H54 (cell line): ENCODE results near the gene SYNDIG1L.

Experiments used
- DNase-seq: peaks from one replicate; pipeline ENCODE4 v3.0.0; 2011; ENCODE audit warnings: low spot score, mixed read lengths; ENCODE audit not compliant: insufficient read length
- FAIRE-seq: peaks from 3 replicates; lab custom pipeline; 2011; peaks lifted over from hg19 to GRCh38; lab: Jason Lieb, UNC
- POLR2A ChIP-seq: IDR thresholded peaks from 2 replicates; pipeline ENCODE4 v1.6.1; 2011; ENCODE audit warnings: low read depth, mild to moderate bottlenecking, low read length

The SYNDIG1L gene

DNA sequence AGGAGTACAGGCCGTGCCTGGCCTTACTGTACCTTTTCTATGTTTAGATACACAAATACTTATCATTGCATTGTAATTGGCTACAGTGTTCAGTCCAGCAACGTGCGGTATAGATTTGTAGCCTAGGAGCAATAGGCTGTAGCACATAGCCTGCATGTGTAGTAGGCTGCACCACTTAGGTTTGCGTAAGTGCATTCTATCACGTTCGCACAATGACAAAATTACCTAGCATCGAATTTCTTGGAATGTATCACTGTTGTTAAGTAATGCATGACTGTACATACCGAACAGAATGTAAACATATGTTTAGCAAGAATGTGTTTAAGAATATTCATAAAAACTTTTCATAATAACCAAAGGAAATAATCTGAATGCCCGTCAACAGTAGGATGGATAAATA lies 45.8 kb downstream of the SYNDIG1L start:
- FAIRE-seq (no peak), DNase-seq (no peak)
- no peak for TF ChIP-seq POLR2A

DNA sequence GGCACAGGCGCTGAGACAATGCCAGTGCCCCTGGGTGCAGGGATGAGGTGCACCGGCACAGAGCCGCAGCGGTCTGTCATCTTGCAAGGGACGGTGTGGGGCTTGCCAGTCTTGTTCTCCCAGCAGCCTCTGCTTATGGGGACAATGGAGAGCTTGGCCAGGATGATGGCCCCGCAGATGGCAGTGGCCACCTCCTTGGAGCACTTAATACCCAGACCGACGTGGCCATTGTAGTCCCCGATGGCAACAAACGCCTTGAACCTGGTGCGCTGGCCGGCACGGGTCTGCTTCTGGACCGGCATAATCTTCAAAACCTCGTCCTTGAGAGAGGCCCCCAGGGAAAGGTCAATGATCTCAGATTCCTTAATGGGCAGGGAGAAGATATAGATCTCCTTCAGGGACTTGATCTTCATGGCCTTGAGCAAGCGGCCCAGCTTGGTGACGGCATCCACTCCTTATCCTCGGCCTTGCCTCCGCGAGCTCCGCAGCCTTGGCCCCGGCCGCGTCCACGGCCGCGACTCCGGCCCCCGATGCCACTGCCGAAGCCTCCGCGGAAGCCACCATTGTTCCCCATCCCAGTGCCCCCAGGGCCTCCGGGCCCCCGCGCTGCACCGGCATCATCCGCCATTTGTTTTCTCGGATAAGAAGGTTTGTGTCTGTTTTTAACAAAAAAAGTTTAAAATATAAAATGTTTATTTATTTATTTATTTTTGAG lies 47.9 kb downstream of the SYNDIG1L start:
- DNase-seq (no peak), FAIRE-seq (no peak)
- TF ChIP-seq POLR2A: no peak

DNA sequence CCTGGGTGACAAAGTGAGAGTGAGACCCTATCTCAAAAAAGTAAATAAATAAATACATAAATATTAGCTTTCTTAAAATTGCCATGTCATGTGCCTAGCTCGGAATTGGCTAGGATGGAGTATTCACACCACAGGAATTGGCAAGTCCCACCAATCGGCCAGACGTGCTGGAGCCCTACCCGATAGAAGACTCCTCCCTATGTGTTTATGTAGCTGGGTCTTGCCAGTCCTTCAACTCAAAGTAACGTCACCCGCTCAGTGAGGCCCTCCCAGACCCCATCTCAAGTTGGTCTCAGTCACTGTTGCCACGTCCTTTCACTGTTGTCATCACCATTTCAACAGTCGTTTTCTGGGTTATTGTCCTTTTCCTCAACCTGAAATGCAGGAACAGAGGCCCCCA lies 57.6 kb downstream of the SYNDIG1L start:
- FAIRE-seq (no peak), DNase-seq (no peak)
- no peak for TF ChIP-seq POLR2A

DNA sequence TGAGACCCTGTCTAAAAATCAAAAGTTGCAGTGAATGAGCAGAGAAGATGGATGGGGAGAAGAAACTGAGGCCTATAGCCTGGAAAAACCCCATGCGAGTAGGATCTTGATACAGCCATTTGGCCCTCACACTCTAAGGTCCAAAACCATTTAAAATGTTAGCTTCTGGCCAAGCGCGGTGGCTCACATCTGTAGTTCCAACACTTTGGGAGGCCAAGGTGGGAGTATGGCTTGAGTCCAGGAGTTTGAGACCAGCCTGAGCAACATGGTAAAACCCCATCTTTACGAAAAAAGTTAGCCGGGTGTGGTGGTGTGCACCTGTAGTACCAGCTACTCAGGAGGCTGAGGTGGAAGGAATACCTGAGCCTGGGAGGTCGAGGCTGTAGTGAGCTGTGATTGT lies 58.0 kb downstream of the SYNDIG1L start:
- FAIRE-seq (no peak), DNase-seq (no peak)
- no peak for TF ChIP-seq POLR2A

DNA sequence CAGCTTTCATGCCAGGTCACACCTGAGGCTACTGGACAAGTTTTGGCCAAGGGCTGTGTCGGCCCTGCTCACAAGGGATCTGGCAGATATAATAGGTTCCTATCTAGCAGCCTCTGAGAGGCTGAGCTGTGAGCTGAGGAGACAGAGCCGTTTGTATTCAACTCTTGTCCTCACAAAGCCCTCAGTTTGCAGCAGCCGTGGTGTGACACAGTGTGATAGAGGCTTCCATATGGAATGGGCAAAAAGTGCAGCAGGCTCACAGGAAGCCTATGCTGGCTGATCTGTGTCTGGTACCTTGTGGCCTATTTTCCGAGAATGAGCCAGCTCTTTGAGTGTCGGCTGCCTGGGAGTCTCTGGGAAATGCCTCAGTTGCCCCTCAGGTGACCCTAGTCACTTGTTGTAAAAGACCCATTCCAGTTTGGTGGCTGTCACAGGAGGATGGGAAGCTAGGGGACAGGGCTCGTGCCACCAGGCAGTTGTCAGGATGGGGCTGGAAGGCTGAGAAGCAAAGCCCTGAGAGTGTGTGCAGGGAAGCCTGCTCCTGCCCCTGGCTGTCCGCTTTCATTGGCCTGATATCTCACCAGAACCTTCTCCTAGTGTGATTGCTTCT lies 61.6 kb downstream of the SYNDIG1L start:
- no peak for TF ChIP-seq POLR2A
- no peak for DNase-seq
- no peak for FAIRE-seq

DNA sequence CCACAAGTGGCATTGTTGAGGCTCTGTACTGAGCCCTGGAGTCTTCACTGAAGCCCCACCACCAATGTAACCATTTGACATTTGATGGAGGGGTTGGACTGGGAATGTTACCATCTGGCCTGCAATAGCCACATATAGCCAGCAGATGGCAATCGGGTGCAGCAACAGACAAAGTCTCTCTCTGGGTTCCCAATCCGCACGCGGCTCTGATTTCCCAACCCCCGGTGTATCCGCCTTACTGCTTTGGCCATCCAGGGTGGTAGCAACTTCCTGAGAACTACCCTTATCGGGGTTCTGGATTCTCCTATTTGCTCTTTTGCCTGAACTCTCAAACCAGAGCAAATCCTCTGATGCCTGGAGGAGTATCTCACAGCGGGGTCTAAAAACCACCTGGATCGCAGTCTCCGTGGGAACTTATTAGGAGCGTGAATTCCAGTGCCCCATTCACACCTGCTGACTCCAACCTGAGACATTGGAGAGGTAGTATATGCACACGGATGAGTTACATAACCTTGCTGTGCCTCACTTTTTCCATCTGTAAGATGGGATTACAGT lies 63.6 kb downstream of the SYNDIG1L start:
- TF ChIP-seq POLR2A: no peak
- DNase-seq: peak; percentile 56
- FAIRE-seq: no peak

DNA sequence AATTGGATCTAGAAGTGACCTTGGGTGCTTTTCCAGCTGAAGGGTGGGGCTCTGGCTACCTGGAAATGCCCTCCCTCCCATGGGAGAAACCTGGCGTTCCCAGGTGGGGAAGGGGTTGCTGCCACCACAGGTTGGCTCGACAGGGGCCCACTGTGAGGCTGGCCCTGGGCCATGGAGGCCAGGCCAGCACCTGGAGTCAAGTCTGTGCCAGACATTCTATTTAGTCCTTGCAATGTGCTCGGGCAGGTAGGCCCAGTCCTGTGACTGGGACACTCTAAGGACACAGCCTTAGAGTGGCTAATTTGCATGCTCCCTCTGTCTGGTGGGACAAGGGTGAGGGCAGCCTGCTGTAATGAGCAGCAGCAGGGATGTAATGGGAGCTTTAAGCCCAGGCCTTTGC lies 65.8 kb downstream of the SYNDIG1L start:
- no peak for FAIRE-seq
- no peak for TF ChIP-seq POLR2A
- DNase-seq: no peak

DNA sequence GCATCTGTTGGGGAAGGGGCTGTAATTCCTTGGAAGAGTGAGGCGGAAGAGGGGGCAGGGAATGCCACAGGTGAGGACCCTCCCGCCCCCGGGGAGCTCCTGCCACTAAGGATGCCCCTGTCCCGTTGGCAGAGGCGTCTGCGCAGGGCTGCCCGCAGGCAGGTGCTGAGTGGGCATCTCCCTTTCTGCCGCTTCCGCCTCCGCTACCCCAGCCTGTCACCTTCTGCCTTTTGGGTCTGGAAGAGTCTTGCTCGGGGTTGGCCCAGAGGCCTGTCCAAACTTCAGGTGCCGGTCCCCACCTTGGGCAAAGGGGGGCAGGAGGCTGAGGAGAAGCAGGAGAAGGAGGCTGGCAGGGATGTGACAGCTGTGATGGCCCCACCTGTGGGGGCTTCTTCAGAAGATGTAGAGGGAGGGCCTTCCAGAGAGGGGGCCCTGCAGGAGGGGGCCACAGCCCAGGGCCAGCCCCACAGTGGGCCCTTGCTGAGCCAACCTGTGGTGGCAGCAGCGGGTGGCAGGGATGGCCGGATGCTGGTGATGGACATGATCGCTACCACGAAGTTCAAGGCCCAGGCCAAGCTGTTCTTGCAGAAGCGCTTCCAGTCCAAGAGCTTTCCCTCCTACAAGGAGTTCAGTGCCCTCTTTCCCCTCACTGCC lies 67.7 kb downstream of the SYNDIG1L start:
- TF ChIP-seq POLR2A: no peak
- DNase-seq: no peak
- no peak for FAIRE-seq

DNA sequence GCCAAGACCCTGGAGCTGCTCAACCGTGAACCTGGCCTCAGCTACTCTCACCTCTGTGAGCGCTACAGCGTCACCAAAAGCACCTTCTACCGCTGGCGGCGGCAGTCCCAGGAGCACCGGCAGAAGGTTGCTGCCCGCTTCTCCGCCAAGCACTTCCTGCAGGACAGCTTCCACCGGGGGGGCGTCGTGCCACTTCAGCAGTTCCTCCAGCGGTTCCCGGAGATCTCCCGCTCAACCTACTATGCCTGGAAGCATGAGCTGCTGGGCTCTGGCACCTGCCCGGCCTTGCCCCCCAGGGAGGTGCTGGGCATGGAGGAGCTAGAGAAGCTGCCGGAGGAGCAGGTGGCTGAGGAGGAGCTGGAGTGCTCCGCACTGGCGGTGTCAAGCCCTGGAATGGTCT lies 68.4 kb downstream of the SYNDIG1L start:
- no peak for TF ChIP-seq POLR2A
- no peak for FAIRE-seq
- DNase-seq: no peak

DNA sequence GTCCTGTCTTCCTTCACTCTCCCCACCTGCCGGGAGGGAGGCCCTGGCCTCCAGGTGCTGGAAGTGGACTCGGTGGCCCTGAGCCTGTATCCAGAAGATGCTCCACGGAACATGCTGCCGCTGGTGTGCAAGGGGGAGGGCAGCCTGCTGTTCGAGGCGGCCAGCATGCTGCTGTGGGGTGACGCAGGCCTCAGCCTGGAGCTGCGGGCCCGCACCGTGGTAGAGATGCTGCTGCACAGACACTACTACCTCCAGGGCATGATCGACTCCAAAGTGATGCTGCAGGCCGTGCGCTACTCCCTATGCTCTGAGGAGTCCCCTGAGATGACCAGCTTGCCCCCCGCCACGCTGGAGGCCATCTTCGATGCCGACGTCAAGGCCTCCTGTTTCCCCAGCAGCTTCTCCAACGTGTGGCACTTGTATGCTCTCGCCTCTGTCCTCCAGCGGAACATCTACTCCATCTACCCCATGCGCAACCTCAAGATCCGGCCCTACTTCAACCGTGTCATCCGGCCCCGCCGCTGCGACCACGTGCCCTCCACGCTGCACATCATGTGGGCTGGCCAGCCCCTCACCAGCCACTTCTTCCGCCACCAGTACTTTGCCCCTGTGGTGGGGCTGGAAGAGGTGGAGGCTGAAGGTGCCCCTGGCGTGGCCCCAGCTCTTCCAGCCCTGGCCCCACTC lies 69.0 kb downstream of the SYNDIG1L start:
- DNase-seq (no peak), FAIRE-seq (no peak)
- TF ChIP-seq POLR2A: no peak
